NCI-H128 (cell line): Measurements from ENCODE around the gene ADGRB2.

ENCODE experiments used
- DNase-seq: peaks from one replicate; lab custom pipeline; 2025; ENCODE audit not compliant: unreplicated experiment; lab: John Stamatoyannopoulos, UW

ADGRB2 gene

GRCh38 chr1:31764312-31765040 is at the start of gene ADGRB2:
TSS of gene ADGRB2 (minus strand) at chr1:31764340. CDS start at chr1:31757221, 7,119 bp downstream.
- no peak for DNase-seq

- DNase-seq = no peak
Measured at GRCh38 chr1:31812158-31812829, 48.2 kb upstream of the ADGRB2 start.

DNA sequence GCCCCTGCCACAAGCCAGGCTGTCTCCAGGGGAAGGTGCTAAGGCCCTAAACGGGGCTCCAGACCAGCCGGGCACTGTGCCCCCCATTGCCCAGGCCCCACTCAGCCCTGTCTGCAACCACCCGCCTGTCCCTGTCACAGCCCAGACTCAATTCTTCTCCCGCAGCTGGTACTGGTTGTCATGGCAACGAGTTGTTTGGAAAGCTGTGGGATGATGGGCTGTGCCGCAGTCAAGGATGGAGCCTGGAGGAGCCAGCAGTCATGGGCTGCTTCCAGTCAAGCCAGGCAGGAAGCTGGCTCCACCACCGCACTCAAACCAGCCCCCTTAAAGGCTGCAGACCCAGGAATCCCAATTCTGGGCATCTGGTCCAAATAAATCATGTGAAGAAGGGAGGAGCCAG is 47.5 kb upstream of the ADGRB2 start:
- DNase-seq = peak; percentile 65

DNA sequence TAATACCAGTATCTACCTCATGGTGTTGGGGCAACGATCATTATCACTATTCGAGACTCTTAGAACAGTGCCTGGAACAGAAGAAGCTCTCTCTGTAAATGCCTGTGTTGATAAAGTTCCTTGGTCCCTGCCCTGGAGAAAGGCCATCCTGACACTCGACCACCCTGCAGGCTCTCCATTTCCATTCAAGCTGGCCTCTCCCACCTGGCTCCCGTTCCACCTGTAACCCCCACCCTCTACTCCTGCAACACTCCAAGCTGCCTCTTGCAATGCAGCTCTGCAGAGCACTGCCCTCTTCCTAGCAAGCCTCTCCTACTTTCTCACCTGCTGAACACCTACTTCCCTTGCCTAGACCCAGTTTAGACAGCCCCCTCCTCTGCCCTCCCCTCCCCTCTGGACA is 45.6 kb upstream of the ADGRB2 start:
- no peak for DNase-seq

DNA sequence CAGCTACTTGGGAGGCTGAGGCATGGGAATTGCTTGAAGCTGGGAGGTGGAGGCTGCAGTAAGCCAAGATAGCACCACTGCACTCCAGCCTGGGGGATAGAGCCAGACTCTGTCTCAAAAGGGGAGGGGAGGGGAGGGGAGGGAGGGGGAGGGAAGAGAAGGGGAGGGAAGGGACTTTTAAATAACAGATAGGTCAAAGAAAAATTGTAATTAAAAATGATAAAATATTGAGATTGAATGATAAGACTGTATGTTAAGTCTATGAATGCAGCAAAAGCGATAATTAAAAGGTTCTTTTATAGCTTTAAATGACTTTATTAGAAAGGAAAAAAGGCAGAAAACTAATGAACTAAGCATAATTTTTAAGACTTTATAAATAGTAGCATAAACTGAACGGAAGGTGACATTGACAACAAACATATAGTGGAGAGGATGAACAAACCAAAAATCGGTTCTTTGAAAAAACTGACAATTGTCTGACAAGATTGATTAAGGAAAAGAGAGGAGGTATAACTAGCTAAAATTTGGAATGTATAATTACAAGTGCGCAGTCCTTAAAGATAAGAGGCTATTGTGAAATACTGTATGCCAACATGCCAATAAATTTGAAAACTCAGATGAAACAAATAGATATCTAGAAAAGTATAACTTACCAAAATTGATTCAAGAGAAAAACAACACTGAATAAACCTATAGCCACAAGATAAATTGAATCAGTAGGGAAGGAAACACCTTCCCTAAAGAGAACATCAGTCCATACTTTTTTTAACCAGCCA is 43.3 kb upstream of the ADGRB2 start:
- no peak for DNase-seq

- DNase-seq = no peak
Measured at GRCh38 chr1:31805318-31805717, 41.2 kb upstream of the ADGRB2 start.

- DNase-seq = no peak
Measured at GRCh38 chr1:31804098-31804497, 40.0 kb upstream of the ADGRB2 start.

DNA sequence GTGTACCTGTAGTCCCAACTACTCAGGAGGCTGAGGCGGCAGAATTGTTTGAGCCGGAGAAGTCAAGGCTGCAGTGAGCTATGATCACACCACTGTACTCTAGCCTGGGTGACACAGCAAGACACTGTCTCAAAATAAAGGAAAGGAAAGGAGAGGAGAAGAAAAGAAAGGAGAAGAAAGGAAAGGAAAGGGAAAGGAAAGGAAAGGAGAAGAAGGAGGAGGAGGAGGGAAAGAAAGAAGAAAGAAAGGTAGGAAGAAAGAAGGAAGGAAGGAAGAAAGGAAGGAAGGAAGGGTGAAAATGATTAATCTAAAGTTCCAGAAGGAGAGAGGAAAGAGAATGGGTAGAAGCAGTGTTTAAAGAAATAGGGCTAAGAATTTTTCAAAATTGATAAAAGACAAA is 39.5 kb upstream of the ADGRB2 start:
- DNase-seq = no peak

DNA sequence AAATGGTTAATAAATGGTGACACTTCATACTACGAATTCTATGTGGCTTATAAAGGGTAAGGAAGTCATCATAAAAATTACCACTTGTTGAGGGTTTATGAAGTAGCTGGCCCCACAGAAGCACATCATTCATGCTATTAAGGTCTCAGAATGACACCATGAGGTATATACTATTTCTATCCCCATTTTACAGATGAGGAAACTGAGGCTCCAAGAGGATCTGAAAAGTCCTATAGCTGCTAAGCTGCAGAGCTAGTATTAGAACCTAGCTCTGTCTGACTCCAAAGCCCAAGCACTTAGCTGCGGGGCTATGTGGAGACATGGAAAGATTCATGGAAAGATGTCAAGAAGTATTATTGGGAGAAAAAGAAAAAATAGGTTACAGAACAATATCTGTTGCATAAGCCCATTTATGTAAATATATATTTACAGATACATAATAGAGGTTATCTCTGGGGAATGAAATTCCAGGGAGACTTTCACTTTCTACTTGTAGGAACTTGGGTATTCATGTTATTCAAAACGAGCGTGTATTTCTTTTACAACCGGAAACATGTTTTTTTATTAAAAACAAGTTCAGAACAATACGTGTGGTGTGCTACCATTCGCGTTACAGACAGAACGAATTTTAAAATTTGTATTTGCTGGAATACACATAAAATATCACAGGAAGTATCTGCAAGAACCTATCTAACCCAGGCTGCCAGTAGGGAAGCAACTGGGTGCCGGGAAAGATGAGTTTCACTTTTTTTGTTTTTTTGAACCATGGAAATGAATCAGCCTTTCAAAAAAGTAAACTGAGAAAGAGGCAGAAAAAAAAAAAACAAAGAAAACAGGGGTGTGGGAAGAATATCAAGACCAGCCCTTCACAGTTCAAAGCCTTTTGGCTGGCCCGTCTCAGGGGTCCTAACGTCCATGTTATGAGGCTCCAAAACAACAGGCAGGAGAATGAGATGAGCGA is 38.3 kb upstream of the ADGRB2 start:
- no peak for DNase-seq

DNA sequence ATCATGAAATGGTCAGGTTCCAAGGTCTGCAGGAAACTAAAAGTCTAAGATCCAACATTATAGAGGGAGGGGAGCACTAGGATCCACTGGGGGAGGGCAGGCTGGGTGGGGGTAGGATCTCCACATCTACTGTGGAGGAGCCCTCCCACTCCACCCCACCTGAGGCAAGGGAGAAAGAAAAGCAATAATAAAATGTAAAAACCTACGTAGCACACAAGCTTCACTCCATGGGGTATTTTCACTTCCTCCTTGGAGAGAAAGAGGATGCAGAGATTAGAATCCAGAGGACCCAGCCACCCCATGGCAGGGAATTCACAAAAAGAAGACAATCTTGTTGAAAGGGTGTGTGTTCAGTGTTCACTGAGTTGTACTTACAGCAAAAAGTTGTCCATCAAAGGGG is 37.3 kb upstream of the ADGRB2 start:
- no peak for DNase-seq

GRCh38 chr1:31800674-31800967 is 36.5 kb upstream of the ADGRB2 start:
- no peak for DNase-seq

- DNase-seq = no peak
Measured at GRCh38 chr1:31799895-31800673, 35.9 kb upstream of the ADGRB2 start.

DNA sequence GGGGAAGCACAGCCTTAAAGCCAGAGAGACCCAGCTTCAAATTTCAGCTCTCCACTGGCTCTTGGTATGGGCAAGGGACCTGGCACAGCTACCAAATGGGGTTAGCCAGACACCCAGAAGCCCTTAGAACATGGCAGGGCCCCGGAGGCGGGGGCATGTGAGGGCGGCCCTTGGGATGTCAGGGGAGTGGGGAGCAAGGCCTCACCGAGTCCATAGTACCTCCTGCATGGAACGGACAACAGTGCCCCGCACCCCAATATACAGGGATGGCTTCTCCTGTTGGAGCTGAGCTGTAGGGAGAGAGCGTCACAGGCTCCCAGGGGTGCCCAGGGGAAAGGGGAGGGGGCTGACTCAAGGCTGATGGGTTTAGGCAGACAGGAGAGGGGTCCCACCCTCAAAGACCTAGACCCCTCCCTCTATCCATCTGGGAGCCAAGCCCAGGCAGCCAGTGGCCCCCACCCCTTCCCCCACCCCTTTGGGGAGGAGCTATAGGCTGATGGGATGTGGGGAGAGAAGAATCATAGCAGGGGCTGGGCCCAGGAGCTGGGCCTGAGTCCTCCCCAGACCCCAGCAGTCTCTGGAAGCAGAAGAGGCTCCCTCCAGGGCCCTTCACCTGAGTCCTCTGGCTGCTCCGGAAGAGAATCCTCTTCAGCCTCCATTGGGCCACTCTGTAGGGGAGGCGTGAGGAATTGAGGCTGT is 35.2 kb upstream of the ADGRB2 start:
- no peak for DNase-seq

DNA sequence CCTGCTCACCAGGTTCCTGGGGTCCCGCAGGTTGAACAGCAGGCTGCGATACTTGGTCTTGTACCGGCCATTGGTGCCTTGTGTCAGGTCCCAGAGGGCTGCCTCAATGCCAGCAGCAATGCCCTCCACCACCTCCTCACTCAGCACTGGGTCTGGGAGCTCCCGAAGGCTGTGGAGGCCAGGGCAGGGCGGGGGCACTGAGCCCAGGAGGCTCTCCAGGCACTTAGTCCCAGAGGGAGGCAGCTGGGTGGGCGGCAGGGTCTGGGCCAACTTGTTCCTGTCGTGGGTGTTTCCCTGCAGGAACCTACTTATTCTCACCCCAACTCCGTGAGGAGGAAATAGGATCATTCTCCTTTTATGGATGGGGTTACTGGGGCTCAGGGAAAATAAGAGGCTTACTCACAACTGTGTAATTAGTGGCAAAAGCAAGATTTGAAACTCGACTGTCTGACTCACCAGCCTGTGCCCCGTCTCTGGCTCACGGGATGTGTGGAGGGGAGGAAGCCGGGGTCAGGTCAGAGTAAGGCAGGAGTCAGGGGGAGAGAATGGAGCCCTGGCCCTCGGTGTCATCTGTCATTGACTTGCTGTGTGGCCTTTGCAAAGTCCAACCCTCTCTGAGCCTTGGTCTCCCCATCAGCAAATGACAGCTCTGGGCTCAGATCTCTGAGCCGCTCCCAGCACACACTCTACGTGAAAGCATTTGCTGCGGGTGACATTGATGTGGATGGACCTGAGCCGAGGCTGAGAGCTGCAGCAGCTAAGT is 34.5 kb upstream of the ADGRB2 start:
- DNase-seq = no peak

DNA sequence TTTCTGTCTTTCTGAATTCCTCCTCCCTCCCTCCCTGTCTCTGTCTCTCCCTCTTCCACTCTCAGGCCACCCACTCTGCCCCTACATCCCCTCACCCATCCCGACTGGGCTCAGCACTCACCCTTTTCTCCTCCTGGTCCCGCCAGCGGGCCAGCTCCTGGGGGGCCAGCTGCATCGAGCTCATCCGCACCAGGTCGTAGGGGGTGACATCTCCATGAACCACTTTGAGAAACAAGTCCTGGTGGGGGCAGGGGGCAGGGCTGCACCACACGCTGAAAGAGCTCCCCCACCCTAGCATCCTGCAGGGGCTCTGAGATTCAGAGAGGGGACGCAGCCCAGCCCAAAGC is 33.9 kb upstream of the ADGRB2 start:
- DNase-seq = no peak

DNA sequence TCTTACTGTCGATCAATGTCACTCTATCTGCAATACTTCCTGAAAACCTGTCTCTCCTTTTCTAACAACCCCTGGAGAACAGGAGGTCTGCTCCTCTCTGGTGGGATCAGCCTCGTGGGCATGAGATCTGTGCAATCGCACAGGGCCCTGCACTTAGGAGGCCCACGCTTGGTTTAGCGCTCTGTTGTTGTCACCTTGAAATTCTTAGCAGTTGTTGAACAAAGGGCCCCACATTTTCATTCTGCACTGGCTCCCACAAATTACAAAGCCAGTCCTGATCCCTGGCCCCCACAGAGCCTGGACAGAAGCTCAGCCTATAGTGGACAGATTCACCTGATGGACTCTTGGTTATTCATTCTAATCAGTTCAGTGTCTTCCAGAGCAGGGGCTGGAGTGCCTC is 33.1 kb upstream of the ADGRB2 start:
- DNase-seq = no peak

DNA sequence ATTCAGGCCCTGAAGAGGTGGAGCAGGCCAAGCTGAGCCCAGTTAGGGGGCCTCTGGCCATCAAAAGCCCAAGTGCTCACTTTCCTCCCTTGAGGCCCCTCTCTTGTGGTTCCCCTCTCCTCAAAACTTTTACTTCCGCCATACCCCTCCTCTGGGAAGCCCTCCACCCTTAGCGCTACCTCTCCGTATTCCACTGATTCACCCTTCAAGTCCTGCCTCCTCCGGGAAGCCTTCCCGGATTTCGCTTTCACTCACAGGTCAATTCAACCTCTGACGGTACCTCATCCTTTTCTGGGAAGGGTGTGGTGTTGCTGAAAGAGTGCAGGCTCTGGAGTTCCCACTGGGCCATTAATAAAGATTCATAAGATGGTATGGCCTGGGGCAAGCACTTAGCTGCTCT is 32.6 kb upstream of the ADGRB2 start:
- no peak for DNase-seq

- DNase-seq = no peak
Measured at GRCh38 chr1:31795801-31796621, 31.9 kb upstream of the ADGRB2 start.
